Psoas muscle (tissue), 8 donors: ENCODE results near the gene SMARCA4. TPM values are rescaled to one million over a fixed set of nuclear protein-coding genes. Genes with fewer than 3 reads are reported as not detected.

ENCODE experiments used
- ATAC-seq, 4 donors: fragments of 200-7000 bp; cut with Tn5 transposase; one replicate each; pipeline ENCODE4 v1.9.1; 2020; ENCODE audit warnings: moderate library complexity in 3 of 4, mild to moderate bottlenecking in 2 of 4
- DNase-seq, 2 donors: peaks; one replicate each; pipeline ENCODE4 v3.0.0-alpha.2; 2020
- H3K27ac ChIP-seq: fragments of 200-600 bp; one replicate; pipeline ENCODE4 v1.8.0; 2022
- H3K27me3 ChIP-seq, 3 donors: fragments of 200-600 bp in 1 of 3; one replicate each; pipeline versions ENCODE4 v1.6.1 to v1.8.0; 2013 to 2022; ENCODE audit warnings: low read length in 2 of 3, mild to moderate bottlenecking in 2 of 3, moderate library complexity in 1 of 3; ENCODE audit not compliant: insufficient read depth in 3 of 3
- H3K36me3 ChIP-seq, 2 donors: fragments of 200-600 bp in 1 of 2; one replicate each; pipeline versions ENCODE4 v1.6.1 to v1.8.0; 2013 to 2022; ENCODE audit warnings: low read depth in 1 of 2, mild to moderate bottlenecking in 1 of 2, moderate library complexity in 1 of 2; ENCODE audit not compliant: insufficient read depth in 1 of 2
- H3K4me1 ChIP-seq: fragments of 200-600 bp; one replicate; pipeline ENCODE4 v1.8.0; 2022
- H3K4me3 ChIP-seq: fragments of 200-600 bp; one replicate; pipeline ENCODE4 v1.8.0; 2022; ENCODE audit warnings: mild to moderate bottlenecking
- H3K9me3 ChIP-seq: fragments of 200-600 bp; one replicate; pipeline ENCODE4 v1.8.0; 2022
- CTCF ChIP-seq: fragments of 200-600 bp; IDR thresholded peaks from one replicate; pipeline ENCODE4 v1.8.0; 2022; ENCODE audit warnings: antibody characterized with exemption
- WGBS, 3 donors: extraction: QIAGEN DNeasy Blood & Tissue Kit; methylation state at CpG; one replicate each; pipeline versions ENCODE4 v1.1.6 to v1.1.7; 2013; 5-methylcytosine and 5-hydroxymethylcytosine counted together
- intact Hi-C, 2 donors: fragments of 100-400 bp; cut with DNase I; formaldehyde crosslinking; loops; one replicate each; pipeline versions ENCODE4 v1.11.0 to v1.14.2; 2022
- polyA plus RNA-seq, 3 donors: library from polyadenylated mRNA; stranded (reverse); fragments of 200-250 nt; gene quantifications; one replicate each; pipeline ENCODE4 v1.2.3, GENCODE V29; 2013
- total RNA-seq, 4 donors: library from RNA; stranded (reverse); fragmentation: NEBNext Ultra II Directional in 2 of 4; extraction: Animal tissue kit (Norgen Biotek cat#: 25700) in 2 of 4; gene quantifications; one replicate each; pipeline versions ENCODE4 v1.2.1 to v1.2.4, GENCODE V29; 2021 to 2023
- donor health status: healthy with polysubstance abuse.
- donor health status: DM: no; HTN: no; CAD: no; lungs with moderate emphysema.
- donor health status: Bipolar disorder and iron deficiency.
- donor health status: healthy.
- donor health status: DM: yes; HTN: yes; CAD: no.
- donor health status: DM: no; HTN: no; CAD: no.
- donor health status: DM: no; HTN: no; CAD: no.
- donor health status: DM: yes; HTN: yes; CAD: no.

Gene SMARCA4
- total and polyA plus RNA-seq, 7 donors, result 34.8 to 124 (median 51.9) TPM

- no peak for ATAC-seq
- intact Hi-C loops, result no loop called here
Observed at GRCh38 chr19:11020982-11021759, 60.3 kb downstream of the SMARCA4 start.

GRCh38 chr19:11021760-11022144, 60.9 kb downstream of the SMARCA4 start:
- no peak for DNase-seq
- no peak for TF ChIP-seq CTCF
- H3K9me3 ChIP-seq, result no peaks in the 10 kb centered on the region
- H3K4me3 ChIP-seq, result no peak overlapping the region
- no peaks in the 10 kb centered on the region for H3K27me3 ChIP-seq
- no peak overlapping the region for H3K27ac ChIP-seq
- no peaks in the 10 kb centered on the region for H3K4me1 ChIP-seq
- intact Hi-C loops, result no loop called here
- no peak for ATAC-seq
- H3K36me3 ChIP-seq, result peaks cover 7 to 99% of the 10 kb centered on the region in 2 donors
- WGBS, 3 donors, result 94 to 95% (median 95%) methylated on average over 15 of the region's 15 CpGs

More at GRCh38 chr19:11020982-11021759, 60.3 kb downstream of the SMARCA4 start:
- Histone ChIP-seq H3K4me1 (no peaks in the 10 kb centered on the region), H3K27me3 (no peaks in the 10 kb centered on the region), H3K4me3 (no peak overlapping the region), H3K27ac (no peak overlapping the region), H3K9me3 (no peaks in the 10 kb centered on the region), H3K36me3 (peaks cover 7 to 99% of the 10 kb centered on the region in 2 donors)
- no peak for DNase-seq
- TF ChIP-seq CTCF, result no peak
- WGBS, 3 donors, result 88 to 92% (median 88%) methylated on average over 23 of the region's 23 CpGs

- H3K4me3 ChIP-seq, result no peak overlapping the region
- no peaks in the 10 kb centered on the region for H3K4me1 ChIP-seq
- H3K27ac ChIP-seq, result no peak overlapping the region
- no peaks in the 10 kb centered on the region for H3K9me3 ChIP-seq
- 88 to 95% (median 94%) methylated on average over 11 of the region's 11 CpGs for WGBS, 3 donors
- intact Hi-C loops, result no loop called here
- no peaks in the 10 kb centered on the region for H3K27me3 ChIP-seq
- H3K36me3 ChIP-seq, result peaks cover 7 to 99% of the 10 kb centered on the region in 2 donors
- no peak for TF ChIP-seq CTCF
- no peak for DNase-seq
- no peak for ATAC-seq
Observed at GRCh38 chr19:11023016-11023415, 62.2 kb downstream of the SMARCA4 start.

GRCh38 chr19:11023710-11024109, 62.9 kb downstream of the SMARCA4 start:
- Histone ChIP-seq H3K4me3 (no peak overlapping the region), H3K27me3 (no peaks in the 10 kb centered on the region), H3K36me3 (peaks cover 7 to 99% of the 10 kb centered on the region in 2 donors), H3K9me3 (no peaks in the 10 kb centered on the region), H3K27ac (peak overlapping the region; percentile 15), H3K4me1 (no peaks in the 10 kb centered on the region)
- DNase-seq, result no peak
- TF ChIP-seq CTCF, result no peak
- ATAC-seq, result no peak
- intact Hi-C loops, result no loop called here
- 86 to 92% (median 92%) methylated on average over 7 of the region's 7 CpGs for WGBS, 3 donors
